ENCODE results near the gene SLC19A1.

GRCh38 chr21:45487891-45488600 lies 54.2 kb downstream of the SLC19A1 start:
- TF ChIP-seq, protein P1, sequence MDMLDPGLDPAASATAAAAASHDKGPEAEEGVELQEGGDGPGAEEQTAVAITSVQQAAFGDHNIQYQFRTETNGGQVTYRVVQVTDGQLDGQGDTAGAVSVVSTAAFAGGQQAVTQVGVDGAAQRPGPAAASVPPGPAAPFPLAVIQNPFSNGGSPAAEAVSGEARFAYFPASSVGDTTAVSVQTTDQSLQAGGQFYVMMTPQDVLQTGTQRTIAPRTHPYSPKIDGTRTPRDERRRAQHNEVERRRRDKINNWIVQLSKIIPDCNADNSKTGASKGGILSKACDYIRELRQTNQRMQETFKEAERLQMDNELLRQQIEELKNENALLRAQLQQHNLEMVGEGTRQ (IDR thresholded peaks at IDR 0.05; ENCODE audit: borderline replicate concordance, low read depth, low read length) = no peak
- TF ChIP-seq RCOR1 (IDR thresholded peaks at IDR 0.05; ENCODE audit: low read length) (no peak), CHD2 (IDR thresholded peaks at IDR 0.05; ENCODE audit: low read length, partially characterized antibody) (no peak), YY1 (IDR thresholded peaks at IDR 0.05; ENCODE audit: low read depth) (no peak), GABPA (IDR thresholded peaks at IDR 0.05; ENCODE audit: low read depth) (no peak), TEAD4 (IDR thresholded peaks at IDR 0.05; ENCODE audit: borderline replicate concordance, insufficient read depth) (no peak), REST (IDR thresholded peaks at IDR 0.05; ENCODE audit: low read depth, low read length) (no peak), TCF12 (IDR thresholded peaks at IDR 0.05) (no peak), RAD21 (IDR thresholded peaks at IDR 0.05; ENCODE audit: low read length) (no peak)
- TF ChIP-seq, protein P2, sequence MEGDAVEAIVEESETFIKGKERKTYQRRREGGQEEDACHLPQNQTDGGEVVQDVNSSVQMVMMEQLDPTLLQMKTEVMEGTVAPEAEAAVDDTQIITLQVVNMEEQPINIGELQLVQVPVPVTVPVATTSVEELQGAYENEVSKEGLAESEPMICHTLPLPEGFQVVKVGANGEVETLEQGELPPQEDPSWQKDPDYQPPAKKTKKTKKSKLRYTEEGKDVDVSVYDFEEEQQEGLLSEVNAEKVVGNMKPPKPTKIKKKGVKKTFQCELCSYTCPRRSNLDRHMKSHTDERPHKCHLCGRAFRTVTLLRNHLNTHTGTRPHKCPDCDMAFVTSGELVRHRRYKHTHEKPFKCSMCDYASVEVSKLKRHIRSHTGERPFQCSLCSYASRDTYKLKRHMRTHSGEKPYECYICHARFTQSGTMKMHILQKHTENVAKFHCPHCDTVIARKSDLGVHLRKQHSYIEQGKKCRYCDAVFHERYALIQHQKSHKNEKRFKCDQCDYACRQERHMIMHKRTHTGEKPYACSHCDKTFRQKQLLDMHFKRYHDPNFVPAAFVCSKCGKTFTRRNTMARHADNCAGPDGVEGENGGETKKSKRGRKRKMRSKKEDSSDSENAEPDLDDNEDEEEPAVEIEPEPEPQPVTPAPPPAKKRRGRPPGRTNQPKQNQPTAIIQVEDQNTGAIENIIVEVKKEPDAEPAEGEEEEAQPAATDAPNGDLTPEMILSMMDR (IDR thresholded peaks at IDR 0.05) = no peak

Measured in SK-N-SH (cell line).